PC-3 (cell line): ENCODE data around the gene LRRTM4. TPM values are rescaled to one million over a fixed set of nuclear protein-coding genes. Genes with fewer than 3 reads are reported as not detected.
A peak's percentile ranks its signal among the peaks of the same experiment; 100 is the strongest.

Experiments
- ATAC-seq: fragments of 200-7000 bp; cut with Tn5 transposase; 2 replicates; pipeline ENCODE4 v1.9.1; 2020; ENCODE audit warnings: mild to moderate bottlenecking, moderate library complexity
- BruUV-seq: library from RNA; stranded (reverse); fragments of 400-500 nt; replicated peaks from 2 replicates; lab custom pipeline; 2021; lab: Mats Ljungman, UMichigan
- CTCF ChIA-PET: fragments of 300-600 bp; sonication (Branson Sonifier 250); formaldehyde crosslinking; loops from one replicate; lab custom pipeline; 2022; ENCODE audit warnings: antibody characterized with exemption; lab: Charles Lee
- POLR2A ChIA-PET: fragments of 300-600 bp; sonication (Branson Sonifier 250); formaldehyde crosslinking; loops from one replicate; lab custom pipeline; 2022; ENCODE audit warnings: antibody characterized with exemption; ENCODE audit not compliant: unreplicated experiment; lab: Charles Lee
- DNase-seq: peaks from one replicate; pipeline ENCODE4 v3.0.0-alpha.2; 2015
- H2AFZ ChIP-seq: fragments of 300-600 bp; sonication (generic); 2 replicates; pipeline ENCODE4 v1.6.0; 2016; ENCODE audit warnings: antibody characterized with exemption, low read length
- H3F3A ChIP-seq: fragments of 300-600 bp; sonication (generic); one replicate; pipeline ENCODE4 v1.6.0; 2017; ENCODE audit warnings: antibody characterized with exemption, low read length, control low read depth, mild to moderate bottlenecking; ENCODE audit not compliant: unreplicated experiment
- H3K27ac ChIP-seq: fragments of 300-600 bp; sonication (generic); 2 replicates; pipeline ENCODE4 v1.5.1; 2016; ENCODE audit warnings: mild to moderate bottlenecking, low read length
- H3K27me3 ChIP-seq: fragments of 300-600 bp; sonication (generic); 2 replicates; pipeline ENCODE4 v1.6.1; 2016; ENCODE audit warnings: low read length, mixed read lengths
- H3K36me3 ChIP-seq: fragments of 300-600 bp; sonication (generic); 2 replicates; pipeline ENCODE4 v1.6.1; 2016; ENCODE audit warnings: low read depth, mixed run types, low read length, mixed read lengths
- H3K4me1 ChIP-seq: fragments of 300-600 bp; sonication (generic); 2 replicates; pipeline ENCODE4 v1.5.1; 2016; ENCODE audit warnings: low read length; ENCODE audit not compliant: insufficient read depth
- H3K4me2 ChIP-seq: fragments of 300-600 bp; sonication (generic); 2 replicates; pipeline ENCODE4 v1.6.0; 2016; ENCODE audit warnings: low read length
- H3K4me3 ChIP-seq: fragments of 300-600 bp; sonication (generic); 2 replicates; pipeline ENCODE4 v1.5.1; 2016; ENCODE audit warnings: mild to moderate bottlenecking, low read length, mixed read lengths
- H3K79me2 ChIP-seq: fragments of 300-600 bp; sonication (generic); 2 replicates; pipeline ENCODE4 v1.6.1; 2017; ENCODE audit warnings: low read length, mixed read lengths
- H3K9ac ChIP-seq: fragments of 300-600 bp; sonication (generic); 2 replicates; pipeline ENCODE4 v1.6.0; 2016; ENCODE audit warnings: mild to moderate bottlenecking, low read length
- H3K9me2 ChIP-seq: fragments of 300-600 bp; sonication (generic); replicated peaks from 2 replicates; pipeline ENCODE4 v1.6.1; 2016; ENCODE audit warnings: mixed run types, low read length, mixed read lengths
- H3K9me3 ChIP-seq: fragments of 300-600 bp; sonication (generic); 2 replicates; pipeline ENCODE4 v1.6.1; 2016; ENCODE audit warnings: low read length, mixed read lengths
- H4K20me1 ChIP-seq: fragments of 300-600 bp; sonication (generic); 2 replicates; pipeline ENCODE4 v1.6.1; 2016; ENCODE audit warnings: low read length, mixed read lengths
- EZH2 ChIP-seq: fragments of 300-600 bp; sonication (generic); IDR thresholded peaks from one replicate; pipeline ENCODE4 v1.6.1; 2017; ENCODE audit warnings: antibody characterized with exemption, mild to moderate bottlenecking, low read length; ENCODE audit not compliant: unreplicated experiment
- EZH2phosphoT487 ChIP-seq: fragments of 300-600 bp; sonication (generic); IDR thresholded peaks from 2 replicates; pipeline ENCODE4 v1.6.1; 2018; ENCODE audit warnings: mild to moderate bottlenecking, antibody characterized with exemption, low read length, borderline replicate concordance
- intact Hi-C: fragments of 100-400 bp; cut with micrococcal nuclease; formaldehyde crosslinking; loops from 2 replicates; pipeline ENCODE4 v1.9.0; 2023
- total RNA-seq: library from RNA; depleted of rRNA; stranded (reverse); fragments of >200 nt; gene quantifications from 2 replicates; pipeline ENCODE4 v1.2.3, GENCODE V29; 2014
- TF ChIP-seq, protein P1 (sequence below): fragments of 300-600 bp; sonication (generic); conservative IDR thresholded peaks from 2 replicates; pipeline ENCODE4 v1.5.1; 2017; ENCODE audit warnings: antibody characterized with exemption, low read depth, mild to moderate bottlenecking, low read length

LRRTM4 gene
- total RNA-seq, 1 experiment from 2014 or later = not detected

DNA sequence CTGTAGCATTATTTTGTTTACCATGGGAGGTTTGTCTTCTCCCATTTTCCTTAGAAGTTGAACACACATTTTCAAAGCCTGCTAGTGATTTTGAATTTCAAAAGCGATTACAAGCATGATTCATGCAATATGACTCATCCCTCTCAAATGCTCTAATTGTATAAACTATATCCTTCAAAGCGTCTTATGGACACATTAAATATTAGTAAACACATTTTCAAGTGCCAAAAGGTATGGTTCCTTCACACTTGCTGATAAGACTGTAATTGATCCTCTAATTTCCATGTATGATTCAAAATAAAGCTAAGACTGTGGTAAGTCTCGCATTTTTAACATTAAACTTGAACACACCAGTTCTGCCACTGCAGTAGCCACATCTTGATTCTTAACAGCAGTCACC is 512.9 kb downstream of the LRRTM4 start:
- Histone ChIP-seq H3K36me3 (no peaks in the 10 kb centered on the region), H3K27ac (no peak overlapping the region), H3F3A (no peaks in the 10 kb centered on the region), H3K27me3 (no peaks in the 10 kb centered on the region), H3K79me2 (no peaks in the 10 kb centered on the region), H2AFZ (no peak overlapping the region), H3K9ac (no peak overlapping the region), H3K9me3 (0 out of 2 replicates have a peak, but pooled peaks cover 3% of the 10 kb centered on the region), H3K4me3 (no peak overlapping the region), H3K4me2 (no peak overlapping the region), H4K20me1 (no peaks in the 10 kb centered on the region), H3K4me1 (no peaks in the 10 kb centered on the region), H3K9me2 (no peaks in the 10 kb centered on the region)
- BruUV-seq = no TSS peak
- TF ChIP-seq, protein P1, sequence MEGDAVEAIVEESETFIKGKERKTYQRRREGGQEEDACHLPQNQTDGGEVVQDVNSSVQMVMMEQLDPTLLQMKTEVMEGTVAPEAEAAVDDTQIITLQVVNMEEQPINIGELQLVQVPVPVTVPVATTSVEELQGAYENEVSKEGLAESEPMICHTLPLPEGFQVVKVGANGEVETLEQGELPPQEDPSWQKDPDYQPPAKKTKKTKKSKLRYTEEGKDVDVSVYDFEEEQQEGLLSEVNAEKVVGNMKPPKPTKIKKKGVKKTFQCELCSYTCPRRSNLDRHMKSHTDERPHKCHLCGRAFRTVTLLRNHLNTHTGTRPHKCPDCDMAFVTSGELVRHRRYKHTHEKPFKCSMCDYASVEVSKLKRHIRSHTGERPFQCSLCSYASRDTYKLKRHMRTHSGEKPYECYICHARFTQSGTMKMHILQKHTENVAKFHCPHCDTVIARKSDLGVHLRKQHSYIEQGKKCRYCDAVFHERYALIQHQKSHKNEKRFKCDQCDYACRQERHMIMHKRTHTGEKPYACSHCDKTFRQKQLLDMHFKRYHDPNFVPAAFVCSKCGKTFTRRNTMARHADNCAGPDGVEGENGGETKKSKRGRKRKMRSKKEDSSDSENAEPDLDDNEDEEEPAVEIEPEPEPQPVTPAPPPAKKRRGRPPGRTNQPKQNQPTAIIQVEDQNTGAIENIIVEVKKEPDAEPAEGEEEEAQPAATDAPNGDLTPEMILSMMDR = no peak
- TF ChIP-seq EZH2 (no peak), EZH2phosphoT487 (no peak)
- DNase-seq (peak; percentile 36), ATAC-seq (no peak)
- POLR2A ChIA-PET = no interaction called here
- CTCF ChIA-PET = no interaction called here
- intact Hi-C loops = no loop called here

DNA sequence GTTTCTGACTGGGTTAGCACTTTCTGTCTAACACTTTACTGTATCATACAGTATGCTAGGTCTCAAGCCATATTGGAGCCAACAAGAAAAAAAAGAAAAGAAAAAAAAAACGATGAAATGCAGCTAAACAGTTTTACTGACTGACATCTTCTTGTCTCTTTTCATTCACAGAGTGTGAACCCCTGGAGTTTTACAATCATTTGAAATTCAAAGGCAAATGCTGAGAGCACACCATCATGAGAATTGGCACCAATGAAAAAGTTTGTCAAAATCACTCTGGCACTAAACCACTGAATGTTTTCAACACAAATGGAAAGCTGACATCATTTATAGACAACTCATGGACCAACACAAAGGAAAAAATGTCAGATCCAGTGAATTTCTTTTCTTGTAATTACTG is 513.3 kb downstream of the LRRTM4 start:
- Histone ChIP-seq H2AFZ (no peak overlapping the region), H3K4me3 (no peak overlapping the region), H4K20me1 (no peaks in the 10 kb centered on the region), H3K9me2 (no peaks in the 10 kb centered on the region), H3K36me3 (no peaks in the 10 kb centered on the region), H3K9me3 (0 out of 2 replicates have a peak, but pooled peaks cover 3% of the 10 kb centered on the region), H3K4me2 (no peak overlapping the region), H3F3A (no peaks in the 10 kb centered on the region), H3K27ac (no peak overlapping the region), H3K27me3 (no peaks in the 10 kb centered on the region), H3K4me1 (no peaks in the 10 kb centered on the region), H3K79me2 (no peaks in the 10 kb centered on the region), H3K9ac (no peak overlapping the region)
- ChIA-PET CTCF (no interaction called here), POLR2A (no interaction called here)
- ATAC-seq (no peak), DNase-seq (no peak)
- intact Hi-C loops = no loop called here
- TF ChIP-seq EZH2phosphoT487 (no peak), EZH2 (no peak)
- TF ChIP-seq, protein P1 = no peak
- no TSS peak for BruUV-seq

DNA sequence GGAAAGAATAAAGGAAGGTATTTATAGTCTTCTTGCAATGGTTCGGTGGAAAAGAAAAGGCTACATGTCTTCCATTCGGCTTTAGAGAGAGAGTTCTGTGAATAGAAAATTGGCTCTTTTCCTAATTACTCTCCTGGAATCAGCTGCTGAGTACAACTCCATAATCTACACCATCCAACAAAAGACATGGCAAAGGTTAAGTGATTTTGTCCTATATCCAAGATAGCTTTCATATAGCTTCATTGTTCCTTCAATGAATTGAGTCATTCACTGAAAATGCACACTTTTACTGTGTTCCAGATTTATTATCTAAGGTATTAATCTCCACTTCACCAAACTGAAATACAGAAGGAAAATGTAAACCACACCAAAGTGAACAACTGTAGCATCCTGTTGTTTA is 514.5 kb downstream of the LRRTM4 start:
- TF ChIP-seq, protein P1 = no peak
- TF ChIP-seq EZH2phosphoT487 = no peak
- TF ChIP-seq EZH2 = no peak
- H3K9ac ChIP-seq = no peak overlapping the region

More for the DNA sequence above, 514.5 kb downstream of the LRRTM4 start:
- intact Hi-C loops = no loop called here
- no peaks in the 10 kb centered on the region for H3K9me2 ChIP-seq
- ATAC-seq = no peak
- DNase-seq = no peak
- 0 out of 2 replicates have a peak, but pooled peaks cover 3% of the 10 kb centered on the region for H3K9me3 ChIP-seq
- H3F3A ChIP-seq = no peaks in the 10 kb centered on the region
- H3K79me2 ChIP-seq = no peaks in the 10 kb centered on the region
- H3K4me3 ChIP-seq = no peak overlapping the region
- no TSS peak for BruUV-seq
- H3K4me2 ChIP-seq = no peak overlapping the region
- H3K27me3 ChIP-seq = no peaks in the 10 kb centered on the region
- H3K27ac ChIP-seq = no peak overlapping the region
- H2AFZ ChIP-seq = no peak overlapping the region
- ChIA-PET CTCF (no interaction called here), POLR2A (no interaction called here)
- no peaks in the 10 kb centered on the region for H3K4me1 ChIP-seq
- H3K36me3 ChIP-seq = no peaks in the 10 kb centered on the region
- H4K20me1 ChIP-seq = no peaks in the 10 kb centered on the region
